CD4-positive, CD25-positive, alpha-beta regulatory T cell (primary cell): Measurements from ENCODE around the gene ZNF423. TPM values are rescaled to one million over a fixed set of nuclear protein-coding genes. Genes with fewer than 3 reads are reported as not detected.

Source experiments
- ATAC-seq, 2 donors: fragments of 150-1000 bp; cut with Tn5 transposase; one replicate each; pipeline ENCODE4 v1.10.0; 2021; ENCODE audit warnings: low read depth in 2 of 2, moderate number of reproducible peaks in 2 of 2, moderate library complexity in 1 of 2
- DNase-seq, 3 donors: peaks; one replicate each; pipeline versions ENCODE4 v3.0.0 to v3.0.0-alpha.2; 2012 to 2022; ENCODE audit warnings: mixed read lengths in 1 of 3
- H3K27ac ChIP-seq: one replicate; pipeline ENCODE4 v1.7.0; 2013; ENCODE audit warnings: mild to moderate bottlenecking, low read length; ENCODE audit not compliant: insufficient read depth, poor library complexity, severe bottlenecking
- H3K27me3 ChIP-seq: one replicate; pipeline ENCODE4 v1.7.0; 2013; ENCODE audit warnings: low read length; ENCODE audit not compliant: control insufficient read depth, insufficient read depth
- H3K36me3 ChIP-seq: one replicate; pipeline ENCODE4 v1.7.0; 2013; ENCODE audit warnings: mild to moderate bottlenecking, low read length, moderate library complexity; ENCODE audit not compliant: control insufficient read depth, insufficient read depth
- H3K4me1 ChIP-seq: 2 replicates; pipeline ENCODE4 v1.7.0; 2013; ENCODE audit warnings: mild to moderate bottlenecking, low read length; ENCODE audit not compliant: insufficient read depth, control insufficient read depth, poor library complexity, severe bottlenecking
- H3K4me3 ChIP-seq: one replicate; pipeline ENCODE4 v1.7.0; 2013; ENCODE audit warnings: low read depth, mild to moderate bottlenecking, low read length, moderate library complexity
- H3K9me3 ChIP-seq, 2 experiments: 1 replicate in 1 of 2; 2 replicates in 1 of 2; pipeline ENCODE4 v1.7.0; 2013; ENCODE audit warnings: low read length in 2 of 2, mild to moderate bottlenecking in 1 of 2, moderate library complexity in 1 of 2; ENCODE audit not compliant: control insufficient read depth in 2 of 2
- H3K27ac Mint-ChIP-seq, 3 donors: one replicate each; pipeline ENCODE4 v1.8.0; 2020 to 2022; ENCODE audit warnings: mild to moderate bottlenecking in 3 of 3, mixed read lengths in 3 of 3, moderate library complexity in 2 of 3
- H3K27me3 Mint-ChIP-seq: one replicate; pipeline ENCODE4 v1.8.0; 2022; ENCODE audit warnings: mild to moderate bottlenecking, mixed read lengths
- H3K36me3 Mint-ChIP-seq: one replicate; pipeline ENCODE4 v1.8.0; 2020; ENCODE audit warnings: mixed read lengths
- H3K4me1 Mint-ChIP-seq, 4 donors: one replicate each; pipeline ENCODE4 v1.8.0; 2020 to 2022; ENCODE audit warnings: mixed read lengths in 4 of 4, mild to moderate bottlenecking in 1 of 4
- H3K4me3 Mint-ChIP-seq, 4 donors: one replicate each; pipeline ENCODE4 v1.8.0; 2020 to 2022; ENCODE audit warnings: mild to moderate bottlenecking in 4 of 4, mixed read lengths in 4 of 4, moderate library complexity in 3 of 4
- H3K9me3 Mint-ChIP-seq, 7 donors: one replicate each; pipeline ENCODE4 v1.8.0; 2020 to 2022; ENCODE audit warnings: mixed read lengths in 7 of 7, mild to moderate bottlenecking in 3 of 7, moderate library complexity in 2 of 7
- polyA plus RNA-seq, 4 donors: library from polyadenylated mRNA; unstranded; fragments of 300-500 nt; fragmentation: Illumina TruSeq; gene quantifications; one replicate each; pipeline ENCODE4 v1.2.3, GENCODE V29; 2021
- total RNA-seq: library from RNA; stranded (reverse); gene quantifications from one replicate; pipeline ENCODE4 v1.2.3, GENCODE V29; 2022

The ZNF423 gene
- total and polyA plus RNA-seq, 5 donors from 2014 or later: 0.05 TPM; not detected in 4

DNA sequence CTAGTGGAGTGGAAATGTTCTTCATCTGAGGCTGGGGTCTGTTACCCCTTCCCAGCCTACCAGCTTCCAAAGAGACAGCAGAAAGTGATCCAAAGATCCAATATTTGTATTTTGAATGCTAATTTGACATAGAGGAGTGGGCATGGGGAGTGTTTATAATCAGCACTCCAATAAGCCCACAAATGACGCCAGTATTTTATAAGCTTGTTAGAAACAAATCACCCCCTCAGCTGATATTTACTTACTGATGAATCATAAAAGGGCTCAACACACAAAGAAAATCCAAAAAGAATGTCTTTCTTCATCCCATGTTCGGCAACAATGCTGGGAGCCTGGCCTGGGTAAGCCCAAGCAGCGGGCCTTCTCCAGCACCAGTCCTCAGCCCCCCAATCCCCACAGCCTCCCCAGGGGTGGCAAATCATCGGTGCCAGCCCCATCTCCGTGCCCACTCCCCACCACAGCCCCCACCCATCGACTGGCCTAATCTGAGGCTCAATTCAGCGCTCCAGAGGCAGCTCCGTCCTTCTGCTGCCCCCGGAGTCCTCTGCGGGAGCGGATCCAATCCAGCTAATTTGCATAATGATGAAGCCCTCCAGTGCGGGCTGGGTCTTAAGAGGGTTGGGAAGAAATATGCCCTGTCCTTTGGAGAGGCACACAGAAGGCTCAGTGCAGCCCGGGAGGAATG is 312.8 kb downstream of the ZNF423 start:
- H3K9me3 Mint-ChIP-seq: peaks cover 0 to 4% (median 0%) of the 10 kb centered on the region in 7 donors
- no peak overlapping the region for H3K4me3 ChIP-seq
- no peak overlapping the region for H3K27ac Mint-ChIP-seq
- ATAC-seq (no peak), DNase-seq (no peak)
- H3K27ac ChIP-seq: no peak overlapping the region
- H3K27me3 ChIP-seq: no peaks in the 10 kb centered on the region
- H3K4me1 Mint-ChIP-seq: no peaks in the 10 kb centered on the region
- H3K4me1 ChIP-seq: no peaks in the 10 kb centered on the region
- H3K27me3 Mint-ChIP-seq: peaks cover 6% of the 10 kb centered on the region
- no peaks in the 10 kb centered on the region for H3K36me3 Mint-ChIP-seq
- H3K36me3 ChIP-seq: no peaks in the 10 kb centered on the region
- no peaks in the 10 kb centered on the region for H3K9me3 ChIP-seq
- no peak overlapping the region for H3K4me3 Mint-ChIP-seq

DNA sequence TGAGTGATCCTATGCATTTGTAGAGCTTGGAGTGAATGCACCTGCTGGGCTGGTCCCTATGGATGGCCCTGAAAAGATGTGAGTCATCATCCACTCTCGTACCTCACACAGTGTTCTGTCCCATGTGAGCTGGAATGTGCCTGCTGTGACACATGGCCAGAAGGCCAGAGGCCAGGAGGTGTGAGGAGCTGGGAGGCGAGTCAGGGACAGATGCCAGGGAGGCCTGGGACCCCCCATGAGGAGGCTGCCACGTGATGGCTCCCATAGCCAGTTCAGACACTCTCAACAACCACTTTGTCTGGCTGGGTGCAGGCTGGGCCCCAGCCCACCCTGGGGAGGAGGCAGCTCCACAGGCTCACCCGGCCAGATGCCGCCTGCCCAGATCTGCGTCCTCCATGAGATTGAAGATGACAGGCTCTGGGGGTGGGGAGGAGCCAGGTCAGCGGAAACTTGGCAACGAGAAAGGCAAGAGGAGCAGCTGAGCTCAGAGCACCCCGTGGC is 313.5 kb downstream of the ZNF423 start:
- H3K36me3 Mint-ChIP-seq: no peaks in the 10 kb centered on the region

GRCh38 chr16:49540836-49541235 is 315.1 kb downstream of the ZNF423 start:
- no peak overlapping the region for H3K27ac ChIP-seq
- no peak for DNase-seq
- no peak overlapping the region for H3K4me3 Mint-ChIP-seq
- no peaks in the 10 kb centered on the region for H3K36me3 ChIP-seq
- no peak for ATAC-seq
- H3K4me1 Mint-ChIP-seq: no peaks in the 10 kb centered on the region
- H3K27ac Mint-ChIP-seq: no peak overlapping the region
- H3K27me3 Mint-ChIP-seq: peaks cover 6% of the 10 kb centered on the region
- H3K9me3 ChIP-seq: no peaks in the 10 kb centered on the region
- no peak overlapping the region for H3K4me3 ChIP-seq
- H3K9me3 Mint-ChIP-seq: peaks cover 0 to 4% (median 0%) of the 10 kb centered on the region in 7 donors
- no peaks in the 10 kb centered on the region for H3K4me1 ChIP-seq
- H3K36me3 Mint-ChIP-seq: no peaks in the 10 kb centered on the region
- H3K27me3 ChIP-seq: no peaks in the 10 kb centered on the region

More for the DNA sequence above, 313.5 kb downstream of the ZNF423 start:
- Histone ChIP-seq H3K36me3 (no peaks in the 10 kb centered on the region), H3K4me3 (no peak overlapping the region), H3K9me3 (no peaks in the 10 kb centered on the region), H3K27ac (no peak overlapping the region), H3K27me3 (no peaks in the 10 kb centered on the region), H3K4me1 (no peaks in the 10 kb centered on the region)
- Mint-ChIP-seq H3K4me3 (no peak overlapping the region), H3K4me1 (no peaks in the 10 kb centered on the region), H3K27ac (no peak overlapping the region), H3K27me3 (peaks cover 6% of the 10 kb centered on the region), H3K9me3 (peaks cover 0 to 4% (median 0%) of the 10 kb centered on the region in 7 donors)
- DNase-seq: no peak
- no peak for ATAC-seq

- H3K4me1 Mint-ChIP-seq: no peaks in the 10 kb centered on the region
- H3K27ac Mint-ChIP-seq: no peak overlapping the region
- H3K4me3 ChIP-seq: no peak overlapping the region
- no peaks in the 10 kb centered on the region for H3K36me3 ChIP-seq
- ATAC-seq (no peak), DNase-seq (no peak)
- no peak overlapping the region for H3K4me3 Mint-ChIP-seq
- no peaks in the 10 kb centered on the region for H3K27me3 ChIP-seq
- no peaks in the 10 kb centered on the region for H3K9me3 ChIP-seq
- H3K9me3 Mint-ChIP-seq: peaks cover 0 to 4% (median 0%) of the 10 kb centered on the region in 7 donors
- H3K4me1 ChIP-seq: no peaks in the 10 kb centered on the region
- H3K36me3 Mint-ChIP-seq: no peaks in the 10 kb centered on the region
- peaks cover 9% of the 10 kb centered on the region for H3K27me3 Mint-ChIP-seq
- H3K27ac ChIP-seq: no peak overlapping the region
These were observed 316.2 kb downstream of the ZNF423 start for GRCh38 chr16:49539758-49540157.

DNA sequence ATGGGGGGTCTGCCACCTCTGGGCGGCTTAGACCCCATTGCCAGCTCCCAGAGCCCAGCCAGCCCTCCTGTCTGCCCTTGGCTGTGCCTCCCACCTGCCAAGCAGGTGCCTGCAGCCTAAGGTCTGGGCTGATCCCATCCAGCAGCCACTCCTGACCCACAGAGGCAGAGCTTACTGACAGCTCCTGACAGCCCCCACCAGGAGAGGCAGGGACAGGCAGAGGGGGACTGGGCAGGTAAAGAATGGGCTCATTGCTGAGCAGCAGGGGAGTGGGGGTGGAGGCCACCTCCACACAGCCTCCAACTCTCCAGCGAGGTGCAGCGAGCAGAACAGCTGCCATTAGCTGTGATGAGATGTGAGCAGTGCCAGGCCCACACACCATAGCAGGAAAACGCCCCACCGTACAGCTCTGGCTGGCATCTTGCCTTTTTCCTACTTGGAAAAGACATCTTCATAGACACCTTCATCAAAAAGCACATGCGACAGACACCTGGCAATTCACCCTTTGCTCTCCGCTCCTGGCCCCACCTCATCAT is 317.9 kb downstream of the ZNF423 start:
- no peak overlapping the region for H3K27ac Mint-ChIP-seq
- H3K36me3 Mint-ChIP-seq: no peaks in the 10 kb centered on the region
- H3K9me3 Mint-ChIP-seq: peaks cover 0 to 4% (median 0%) of the 10 kb centered on the region in 7 donors
- H3K27me3 Mint-ChIP-seq: peaks cover 11% of the 10 kb centered on the region
- no peak for DNase-seq
- no peaks in the 10 kb centered on the region for H3K4me1 Mint-ChIP-seq
- no peak overlapping the region for H3K4me3 Mint-ChIP-seq
- H3K27me3 ChIP-seq: no peaks in the 10 kb centered on the region
- no peak for ATAC-seq
- no peaks in the 10 kb centered on the region for H3K36me3 ChIP-seq
- H3K4me1 ChIP-seq: no peaks in the 10 kb centered on the region
- H3K27ac ChIP-seq: no peak overlapping the region
- H3K9me3 ChIP-seq: no peaks in the 10 kb centered on the region
- H3K4me3 ChIP-seq: no peak overlapping the region

DNA sequence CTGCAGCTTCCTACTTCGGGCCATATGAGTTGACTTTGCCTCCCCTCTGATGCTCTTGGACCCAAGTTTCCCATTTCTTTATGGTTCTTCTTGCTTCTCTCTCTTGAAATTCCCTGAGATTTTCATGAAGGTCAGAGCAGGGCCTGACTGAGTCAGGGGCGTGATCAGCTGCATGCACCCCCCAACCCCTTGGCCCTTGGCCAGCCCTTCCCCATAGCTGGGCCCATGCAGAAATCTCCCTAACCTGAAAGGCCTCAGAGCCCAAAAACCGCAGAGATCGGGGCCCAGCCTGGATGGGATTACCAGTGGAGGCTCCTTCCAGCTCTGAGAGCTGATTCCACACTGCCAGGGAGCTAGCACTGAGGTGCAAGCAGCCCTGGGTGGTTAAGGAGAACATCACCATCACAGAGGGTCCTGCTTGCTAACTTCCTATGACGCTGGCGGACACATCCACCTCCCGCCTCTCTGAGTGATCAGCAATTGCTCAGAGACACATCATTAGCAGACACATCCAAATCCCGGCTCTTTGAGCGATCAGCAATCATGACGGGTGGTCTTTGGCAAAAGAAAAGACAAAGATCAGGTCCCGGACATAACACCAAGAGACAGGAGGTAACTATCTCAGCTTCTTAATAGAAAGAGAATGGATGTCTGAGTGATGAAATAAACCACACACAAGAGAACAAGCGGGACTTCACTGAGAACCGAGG is 320.9 kb downstream of the ZNF423 start:
- Mint-ChIP-seq H3K27me3 (peaks cover 16% of the 10 kb centered on the region), H3K4me1 (peaks cover 0 to 2% (median 0%) of the 10 kb centered on the region in 4 donors), H3K27ac (no peak overlapping the region), H3K9me3 (peaks cover 0 to 3% (median 0%) of the 10 kb centered on the region in 7 donors), H3K4me3 (no peak overlapping the region), H3K36me3 (no peaks in the 10 kb centered on the region)
- no peaks in the 10 kb centered on the region for H3K36me3 ChIP-seq
- H3K4me3 ChIP-seq: no peak overlapping the region
- no peaks in the 10 kb centered on the region for H3K4me1 ChIP-seq
- no peak overlapping the region for H3K27ac ChIP-seq
- H3K9me3 ChIP-seq: no peaks in the 10 kb centered on the region
- DNase-seq (no peak), ATAC-seq (no peak)
- H3K27me3 ChIP-seq: no peaks in the 10 kb centered on the region

GRCh38 chr16:49533422-49533821 is 322.5 kb downstream of the ZNF423 start:
- Histone ChIP-seq H3K9me3 (no peaks in the 10 kb centered on the region), H3K4me3 (no peak overlapping the region), H3K27me3 (no peaks in the 10 kb centered on the region), H3K36me3 (no peaks in the 10 kb centered on the region), H3K27ac (no peak overlapping the region), H3K4me1 (no peaks in the 10 kb centered on the region)
- Mint-ChIP-seq H3K36me3 (no peaks in the 10 kb centered on the region), H3K9me3 (peaks cover 0 to 3% (median 0%) of the 10 kb centered on the region in 7 donors), H3K27me3 (peaks cover 11% of the 10 kb centered on the region), H3K27ac (no peak overlapping the region), H3K4me3 (no peak overlapping the region), H3K4me1 (peaks cover 0 to 2% (median under 1%) of the 10 kb centered on the region in 4 donors)
- DNase-seq (no peak), ATAC-seq (no peak)
